HG03060 (cell line): ENCODE results near the gene BRMS1L.
"Not testable (repeated sequence)": the region's sequence is repeated elsewhere in the genome, so short reads cannot be mapped to it uniquely, and the experiment has no call there.

Experiments used
- ATAC-seq: cut with Tn5 transposase; IDR thresholded peaks from one replicate; pipeline ENCODE4 v1.9.1; 2021; ENCODE audit warnings: low read depth, moderate number of reproducible peaks; ENCODE audit not compliant: unreplicated experiment

Gene BRMS1L

GRCh38 chr14:35819591-35820540, 6.3 kb upstream of the BRMS1L start:
- ATAC-seq: no peak

DNA sequence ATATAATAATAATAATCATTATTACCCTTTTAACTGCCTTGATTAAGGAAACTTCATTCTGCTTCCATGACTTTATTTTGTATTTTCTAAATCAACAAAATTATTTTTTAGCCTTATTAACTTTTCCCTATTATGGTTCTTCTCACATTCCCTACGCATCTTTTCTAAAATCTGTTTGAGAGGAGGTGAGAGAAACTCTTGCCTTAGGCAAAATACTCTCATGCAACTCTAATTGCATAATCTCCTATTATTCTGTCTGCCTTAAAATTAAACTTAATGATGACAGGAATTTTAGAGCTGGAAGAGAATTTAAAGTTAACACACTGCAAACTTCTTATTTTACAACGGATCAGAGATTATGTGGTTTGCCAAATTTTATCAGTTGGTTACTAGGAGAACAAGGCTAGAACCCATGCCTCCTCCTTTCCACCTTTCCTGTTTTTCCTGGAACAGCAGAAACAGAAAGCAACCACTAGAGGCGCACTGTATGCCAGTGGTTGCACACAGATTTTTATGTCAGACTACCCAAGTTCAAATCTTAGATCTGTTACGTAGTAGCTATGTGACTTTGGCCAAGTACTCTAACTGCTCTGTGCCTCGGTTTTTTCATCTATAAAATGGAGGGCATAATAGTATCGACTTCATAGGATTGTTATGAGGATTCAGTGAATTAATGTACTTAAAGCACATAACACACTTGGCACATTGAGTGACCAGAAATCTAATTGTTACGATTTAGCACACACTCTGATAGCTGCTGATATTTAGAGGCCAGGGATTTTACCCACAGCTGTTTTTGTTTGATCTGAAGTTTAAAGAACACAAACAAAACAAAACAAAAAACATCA, 4.3 kb upstream of the BRMS1L start:
- no peak for ATAC-seq

GRCh38 chr14:35822501-35822900, 3.6 kb upstream of the BRMS1L start:
- no peak for ATAC-seq

DNA sequence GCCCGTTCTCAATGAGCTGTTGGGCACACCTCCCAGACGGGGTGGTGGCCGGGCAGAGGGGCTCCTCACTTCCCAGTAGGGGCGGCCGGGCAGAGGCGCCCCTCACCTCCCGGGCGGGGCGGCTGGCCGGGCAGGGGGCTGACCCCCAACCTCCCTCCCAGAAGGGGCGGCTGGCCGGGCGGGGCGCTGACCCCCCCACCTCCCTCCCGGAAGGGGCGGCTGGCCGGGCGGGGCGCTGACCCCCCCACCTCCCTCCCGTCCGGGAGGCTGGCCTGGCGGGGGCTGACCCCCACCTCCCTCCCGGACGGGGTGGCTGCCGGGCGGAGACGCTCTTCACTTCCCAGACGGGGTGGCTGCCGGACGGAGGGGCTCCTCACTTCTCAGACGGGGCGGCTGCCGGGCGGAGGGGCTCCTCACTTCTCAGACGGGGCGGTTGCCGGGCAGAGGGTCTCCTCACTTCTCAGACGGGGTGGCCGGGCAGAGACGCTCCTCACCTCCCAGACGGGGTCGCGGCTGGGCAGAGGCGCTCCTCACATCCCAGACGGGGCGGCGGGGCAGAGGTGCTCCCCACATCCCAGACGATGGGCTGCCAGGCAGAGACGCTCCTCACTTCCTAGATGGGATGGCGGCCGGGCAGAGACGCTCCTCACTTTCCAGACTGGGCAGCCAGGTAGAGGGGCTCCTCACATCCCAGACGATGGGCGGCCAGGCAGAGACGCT, 1.5 kb upstream of the BRMS1L start:
- not testable (repeated sequence) for ATAC-seq

DNA sequence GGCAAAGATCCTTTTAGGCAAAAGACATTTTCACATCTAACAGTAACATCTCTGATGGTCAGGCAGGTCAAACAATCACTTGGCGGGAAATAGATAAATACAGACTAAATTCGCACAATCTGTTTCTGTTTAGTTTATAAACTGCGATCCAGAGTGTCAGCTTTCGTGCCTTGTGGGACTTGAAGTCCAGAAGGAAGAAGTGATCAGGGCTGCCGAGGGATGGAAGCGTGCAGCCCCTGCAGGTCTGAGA, 245 bp upstream of the BRMS1L start:
- ATAC-seq: no peak

- no peak for ATAC-seq
These were observed 846 bp downstream of the BRMS1L start for GRCh38 chr14:35826952-35827416.

- no peak for ATAC-seq
These were observed 1.7 kb downstream of the BRMS1L start for GRCh38 chr14:35827678-35828472.

DNA sequence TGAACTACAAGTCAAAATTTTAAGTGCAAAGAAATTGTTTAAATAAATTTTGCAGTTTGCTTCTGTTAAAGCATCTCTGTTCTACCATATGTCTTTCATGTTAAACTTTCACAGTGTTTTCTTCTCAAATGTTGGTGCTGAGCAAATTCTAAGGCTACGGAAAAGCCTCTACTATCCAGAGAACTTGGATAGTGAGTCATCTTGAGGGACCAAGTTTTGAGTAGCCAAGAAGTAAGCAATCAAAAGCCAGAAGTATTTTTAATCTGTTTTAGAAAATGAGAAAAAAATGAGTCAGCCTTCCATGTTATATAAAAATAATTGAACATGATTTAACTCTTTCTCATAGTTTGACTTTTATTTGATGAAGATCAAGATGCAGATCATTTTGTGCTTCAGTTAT, 3.3 kb downstream of the BRMS1L start:
- no peak for ATAC-seq

DNA sequence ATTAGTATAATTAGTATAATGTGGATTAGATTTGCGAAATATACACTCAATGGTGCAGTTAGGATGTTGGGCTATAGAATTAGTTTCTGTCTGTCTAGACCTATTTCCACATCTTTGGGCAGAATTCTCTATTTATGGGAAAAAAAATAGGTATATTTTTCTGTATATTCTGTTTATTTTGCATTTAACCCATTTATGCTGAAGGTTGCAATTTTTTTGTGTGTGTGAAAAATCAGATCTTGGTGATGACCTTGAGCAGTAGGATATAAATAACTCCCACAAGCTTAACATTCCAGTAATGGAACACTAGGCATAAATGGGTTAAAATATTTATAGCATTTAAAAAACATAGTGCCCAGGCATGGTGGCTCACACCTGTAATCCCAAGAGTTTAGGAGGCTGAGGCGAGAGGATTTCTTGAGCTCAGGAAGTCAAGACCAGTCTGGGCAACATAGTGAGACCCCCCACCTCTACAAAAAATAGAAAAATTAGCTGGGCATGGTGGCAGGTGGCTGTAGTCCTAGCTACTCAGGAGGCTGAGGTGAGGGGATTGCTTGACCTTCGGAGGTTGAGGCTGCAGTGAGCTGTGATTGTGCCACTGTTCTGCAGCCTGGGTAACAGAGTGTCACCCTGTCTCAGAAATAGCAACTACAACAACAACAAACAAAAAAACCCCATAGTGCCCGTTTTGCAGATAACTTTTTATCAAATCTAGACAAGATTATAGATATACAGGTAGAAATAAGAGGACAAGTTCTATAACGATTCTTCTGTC, 9.3 kb downstream of the BRMS1L start:
- no peak for ATAC-seq

- ATAC-seq: not testable (repeated sequence)
These were observed 15.6 kb downstream of the BRMS1L start for GRCh38 chr14:35841704-35842103.

DNA sequence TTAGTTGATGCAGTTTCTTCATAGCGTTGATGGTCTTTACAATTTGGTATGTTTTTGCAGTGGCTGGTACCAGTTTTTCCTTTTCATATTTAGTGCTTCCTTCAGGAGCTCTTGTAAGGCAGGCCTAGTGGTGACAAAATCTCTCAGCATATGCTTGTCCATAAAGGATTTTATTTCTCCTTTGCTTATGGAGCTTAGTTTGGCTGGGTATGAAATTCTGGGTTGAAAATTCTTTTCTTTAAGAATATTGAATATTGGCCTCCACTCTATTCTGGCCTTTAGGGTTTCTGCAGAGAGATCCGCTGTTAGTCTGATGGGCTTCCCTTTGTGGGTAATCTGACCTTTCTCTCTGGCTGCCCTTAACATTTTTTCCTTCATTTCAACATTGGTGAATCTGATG, 16.1 kb downstream of the BRMS1L start:
- not testable (repeated sequence) for ATAC-seq

- no peak for ATAC-seq
These were observed 18.4 kb downstream of the BRMS1L start for GRCh38 chr14:35844494-35844893.

GRCh38 chr14:35847636-35848035, 21.5 kb downstream of the BRMS1L start:
- ATAC-seq: no peak

GRCh38 chr14:35849122-35849521, 23.0 kb downstream of the BRMS1L start:
- ATAC-seq: no peak

GRCh38 chr14:35851823-35852222, 25.7 kb downstream of the BRMS1L start:
- no peak for ATAC-seq

GRCh38 chr14:35853225-35853624, 27.1 kb downstream of the BRMS1L start:
- no peak for ATAC-seq

DNA sequence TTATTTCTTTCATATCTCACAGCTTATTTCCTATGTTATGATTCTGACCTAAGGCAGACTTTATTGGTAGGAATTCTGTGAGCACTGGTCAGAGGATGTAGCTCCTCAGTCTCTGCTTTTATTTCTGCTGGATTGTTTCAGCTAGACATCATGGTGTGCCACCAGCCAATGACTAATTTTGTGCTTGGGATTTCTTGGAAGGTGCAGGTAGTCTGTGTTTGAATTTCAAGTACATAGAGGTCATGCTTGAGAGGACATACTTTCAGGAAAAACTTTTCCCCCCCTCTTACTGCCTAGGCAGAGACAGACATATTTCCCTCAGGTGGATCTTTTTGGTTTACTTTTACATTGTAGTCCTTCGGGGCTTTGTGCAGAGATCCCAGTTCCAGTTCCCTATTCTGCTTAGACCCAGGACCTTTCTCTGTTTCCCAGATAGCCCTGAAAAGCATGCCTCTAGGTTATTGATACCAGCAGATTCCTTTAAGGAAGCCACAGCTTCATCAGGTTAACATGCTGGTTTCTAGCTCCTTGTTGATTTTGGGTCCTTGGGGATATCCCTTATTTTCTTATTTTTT, 28.6 kb downstream of the BRMS1L start:
- ATAC-seq: no peak

DNA sequence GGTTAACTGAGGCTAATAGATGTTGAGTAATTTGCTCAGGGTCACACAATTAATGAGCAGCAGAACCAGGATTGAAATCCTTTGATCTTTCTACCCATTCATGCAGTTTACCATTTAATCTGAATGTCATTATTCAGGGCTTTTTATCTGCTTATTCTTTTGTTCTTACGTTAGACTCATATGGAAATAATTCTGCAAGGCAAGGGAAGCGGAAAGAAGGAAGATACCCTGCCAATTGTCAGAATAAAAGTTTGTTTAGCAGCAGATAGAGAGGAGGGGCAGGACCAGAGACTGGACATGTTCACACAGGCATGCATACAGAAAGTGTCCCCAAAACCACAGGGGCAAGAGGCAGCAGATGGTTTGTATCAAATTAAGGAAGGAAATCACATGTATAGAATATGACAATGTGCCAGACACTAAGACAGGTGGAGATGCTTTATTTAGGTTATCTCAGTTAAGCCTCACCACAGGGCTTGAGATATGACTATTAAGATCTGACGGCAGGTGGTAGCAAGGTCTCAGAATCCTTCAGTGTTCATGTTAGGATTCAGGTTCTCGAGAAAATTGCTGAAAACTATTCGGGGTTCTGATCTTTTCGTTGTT, 29.8 kb downstream of the BRMS1L start:
- ATAC-seq: peak; percentile 98
